Type B pancreatic cell (in vitro differentiated cells): ENCODE measurements around the gene CNGA1. TPM values are rescaled to one million over a fixed set of nuclear protein-coding genes. Genes with fewer than 3 reads are reported as not detected.

Source experiments
- DNase-seq: peaks from one replicate; pipeline ENCODE4 v3.0.0; 2021; ENCODE audit warnings: mixed read lengths; ENCODE audit not compliant: unreplicated experiment; ENCODE audit errors: extremely low spot score
- H3K27ac Mint-ChIP-seq: 2 replicates; pipeline ENCODE4 v1.8.0; 2021; ENCODE audit warnings: mild to moderate bottlenecking, mixed read lengths
- H3K27me3 Mint-ChIP-seq: 2 replicates; pipeline ENCODE4 v1.8.0; 2021; ENCODE audit warnings: mixed read lengths
- H3K36me3 Mint-ChIP-seq: 2 replicates; pipeline ENCODE4 v1.8.0; 2021; ENCODE audit warnings: mixed read lengths
- H3K4me1 Mint-ChIP-seq: one replicate; pipeline ENCODE4 v1.8.0; 2021; ENCODE audit warnings: mixed read lengths; ENCODE audit not compliant: unreplicated experiment
- H3K4me3 Mint-ChIP-seq: 2 replicates; pipeline ENCODE4 v1.8.0; 2021; ENCODE audit warnings: mild to moderate bottlenecking, mixed read lengths
- H3K9me3 Mint-ChIP-seq: 2 replicates; pipeline ENCODE4 v1.8.0; 2021; ENCODE audit warnings: mixed read lengths
- total RNA-seq: library from RNA; stranded (reverse); gene quantifications from 2 replicates; pipeline ENCODE4 v1.2.1, GENCODE V29; 2021; ENCODE audit warnings: low replicate concordance
- TF ChIP-seq, protein P1 (sequence below): fragments of 200-600 bp; sonication (generic); conservative IDR thresholded peaks from 2 replicates; pipeline ENCODE4 v1.5.0; 2021; ENCODE audit warnings: antibody characterized with exemption, mild to moderate bottlenecking

CNGA1 gene
- total RNA-seq, 1 donor from 2014 or later = 1.0 TPM

DNA sequence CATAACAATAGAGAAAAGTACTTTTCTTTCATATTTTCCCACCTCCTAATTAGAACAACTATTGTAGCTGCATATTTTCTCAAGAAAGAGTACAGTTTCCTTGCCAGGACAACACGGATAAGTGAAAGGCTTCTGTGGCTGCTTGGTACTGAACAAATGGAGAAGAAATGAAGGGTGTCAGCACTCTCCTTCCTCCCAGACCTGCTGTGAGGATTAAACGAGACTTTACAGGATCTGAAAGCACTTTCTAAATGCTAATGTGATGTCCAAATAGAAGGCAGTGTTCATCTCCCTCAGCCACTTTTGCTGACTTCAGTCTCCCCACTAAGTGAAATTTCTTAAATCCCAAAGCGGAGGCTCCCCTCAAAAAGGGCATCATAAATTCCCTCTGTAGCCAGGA, 14.0 kb upstream of the CNGA1 start:
- Mint-ChIP-seq H3K9me3 (no peaks in the 10 kb centered on the region), H3K4me3 (no peak overlapping the region), H3K27me3 (no peaks in the 10 kb centered on the region), H3K27ac (no peak overlapping the region), H3K36me3 (peaks cover 24% of the 10 kb centered on the region), H3K4me1 (no peaks in the 10 kb centered on the region)
- TF ChIP-seq, protein P1, sequence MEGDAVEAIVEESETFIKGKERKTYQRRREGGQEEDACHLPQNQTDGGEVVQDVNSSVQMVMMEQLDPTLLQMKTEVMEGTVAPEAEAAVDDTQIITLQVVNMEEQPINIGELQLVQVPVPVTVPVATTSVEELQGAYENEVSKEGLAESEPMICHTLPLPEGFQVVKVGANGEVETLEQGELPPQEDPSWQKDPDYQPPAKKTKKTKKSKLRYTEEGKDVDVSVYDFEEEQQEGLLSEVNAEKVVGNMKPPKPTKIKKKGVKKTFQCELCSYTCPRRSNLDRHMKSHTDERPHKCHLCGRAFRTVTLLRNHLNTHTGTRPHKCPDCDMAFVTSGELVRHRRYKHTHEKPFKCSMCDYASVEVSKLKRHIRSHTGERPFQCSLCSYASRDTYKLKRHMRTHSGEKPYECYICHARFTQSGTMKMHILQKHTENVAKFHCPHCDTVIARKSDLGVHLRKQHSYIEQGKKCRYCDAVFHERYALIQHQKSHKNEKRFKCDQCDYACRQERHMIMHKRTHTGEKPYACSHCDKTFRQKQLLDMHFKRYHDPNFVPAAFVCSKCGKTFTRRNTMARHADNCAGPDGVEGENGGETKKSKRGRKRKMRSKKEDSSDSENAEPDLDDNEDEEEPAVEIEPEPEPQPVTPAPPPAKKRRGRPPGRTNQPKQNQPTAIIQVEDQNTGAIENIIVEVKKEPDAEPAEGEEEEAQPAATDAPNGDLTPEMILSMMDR = no peak
- no peak for DNase-seq

DNA sequence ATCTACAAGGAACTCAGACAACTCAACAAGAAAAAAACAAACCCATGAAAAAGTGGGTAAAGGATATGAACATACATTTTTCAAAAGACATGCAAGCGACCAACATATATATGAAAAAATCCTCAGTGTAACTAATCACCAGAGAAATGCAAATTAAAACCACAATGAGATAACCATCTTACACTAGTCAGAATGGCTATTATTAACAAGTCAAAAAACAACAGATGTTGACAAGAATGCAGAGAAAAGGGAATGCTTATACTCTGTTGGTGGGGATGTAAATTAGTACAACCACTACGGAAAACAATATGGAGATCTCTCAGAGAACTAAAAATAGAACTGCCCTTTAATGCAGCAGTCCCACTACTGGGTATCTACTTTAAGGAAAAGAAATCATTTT, 12.2 kb upstream of the CNGA1 start:
- no peak for DNase-seq
- Mint-ChIP-seq H3K4me1 (peaks cover 4% of the 10 kb centered on the region), H3K9me3 (no peaks in the 10 kb centered on the region), H3K36me3 (peaks cover 21% of the 10 kb centered on the region), H3K4me3 (no peak overlapping the region), H3K27ac (no peak overlapping the region), H3K27me3 (no peaks in the 10 kb centered on the region)
- TF ChIP-seq, protein P1 = no peak

- no peak for DNase-seq
- TF ChIP-seq, protein P1 = no peak
- Mint-ChIP-seq H3K4me3 (no peak overlapping the region), H3K36me3 (peaks cover 19% of the 10 kb centered on the region), H3K27ac (no peak overlapping the region), H3K27me3 (no peaks in the 10 kb centered on the region), H3K4me1 (peaks cover 4% of the 10 kb centered on the region), H3K9me3 (no peaks in the 10 kb centered on the region)
These were observed 11.2 kb upstream of the CNGA1 start for GRCh38 chr4:48027653-48028052.

DNA sequence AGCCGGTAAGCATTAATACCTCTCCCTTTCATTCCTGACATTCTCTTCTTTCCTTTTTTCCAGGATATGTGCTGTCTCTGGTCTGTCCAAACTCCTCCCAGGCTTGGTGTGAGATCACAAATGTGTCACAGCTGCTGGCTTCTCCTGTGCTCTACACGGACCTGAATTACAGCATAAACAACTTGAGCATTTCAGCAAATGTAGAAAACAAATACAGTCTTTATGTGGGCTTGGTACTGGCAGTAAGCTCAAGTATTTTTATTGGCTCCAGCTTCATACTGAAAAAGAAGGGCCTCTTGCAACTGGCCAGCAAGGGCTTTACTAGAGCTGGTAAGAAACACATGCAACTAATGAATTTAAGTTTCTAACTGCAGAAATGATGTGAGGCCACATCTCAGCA, 8.5 kb upstream of the CNGA1 start:
- Mint-ChIP-seq H3K27ac (no peak overlapping the region), H3K36me3 (peaks cover 19% of the 10 kb centered on the region), H3K4me3 (no peak overlapping the region), H3K4me1 (peaks cover 10% of the 10 kb centered on the region), H3K9me3 (no peaks in the 10 kb centered on the region), H3K27me3 (no peaks in the 10 kb centered on the region)
- TF ChIP-seq, protein P1 = no peak
- no peak for DNase-seq

DNA sequence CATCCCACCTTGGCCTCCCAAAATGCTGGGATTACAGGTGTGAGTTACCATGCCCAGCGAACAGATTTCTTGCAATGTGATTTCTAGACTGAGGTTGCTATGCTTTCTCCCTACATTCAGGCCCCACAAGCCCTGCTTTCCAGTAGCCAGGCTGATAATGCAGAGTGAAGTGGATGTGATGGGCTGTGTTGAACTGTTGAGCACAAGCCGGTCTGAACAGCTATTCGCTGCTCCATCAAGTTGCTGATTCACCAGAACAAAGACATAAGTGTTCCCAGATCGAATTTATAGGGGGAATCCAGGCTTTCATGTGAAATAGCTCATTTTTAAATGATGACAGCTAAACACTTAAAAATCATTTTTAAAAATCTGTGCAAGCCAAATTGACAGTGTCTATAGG, 8.0 kb upstream of the CNGA1 start:
- Mint-ChIP-seq H3K36me3 (peaks cover 19% of the 10 kb centered on the region), H3K27ac (no peak overlapping the region), H3K27me3 (no peaks in the 10 kb centered on the region), H3K4me1 (peaks cover 10% of the 10 kb centered on the region), H3K9me3 (no peaks in the 10 kb centered on the region), H3K4me3 (no peak overlapping the region)
- TF ChIP-seq, protein P1 = no peak
- DNase-seq = no peak

DNA sequence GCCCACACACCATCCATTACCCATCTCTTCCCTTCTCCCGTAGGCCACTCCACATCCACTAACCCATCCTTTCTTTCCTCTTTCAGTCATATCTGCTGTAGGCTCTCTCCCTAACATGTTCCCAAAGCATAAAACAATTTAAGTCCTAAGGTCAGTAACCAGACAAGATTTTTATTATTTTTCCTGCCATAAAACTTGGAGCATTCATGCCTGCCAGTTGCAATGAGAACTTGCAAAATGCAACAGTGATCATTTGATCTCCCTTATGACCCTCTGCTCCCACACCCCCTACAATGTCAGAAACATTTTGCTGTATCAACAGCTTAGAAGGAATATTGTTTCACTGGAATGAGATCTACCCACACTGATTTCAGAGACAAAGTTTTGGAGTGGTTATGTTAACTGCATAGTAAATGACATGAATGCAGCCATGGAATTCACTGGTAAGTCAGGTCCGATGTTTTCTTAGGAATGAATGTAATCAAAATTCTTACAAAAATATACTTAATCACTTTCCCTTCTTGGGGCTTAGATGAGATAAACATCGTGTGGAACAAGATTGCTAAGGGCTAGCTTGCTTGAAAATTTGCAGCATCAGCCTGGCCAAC, 5.8 kb upstream of the CNGA1 start:
- H3K9me3 Mint-ChIP-seq = no peaks in the 10 kb centered on the region
- H3K27me3 Mint-ChIP-seq = peaks cover 12% of the 10 kb centered on the region
- H3K4me1 Mint-ChIP-seq = peaks cover 10% of the 10 kb centered on the region
- DNase-seq = no peak
- H3K4me3 Mint-ChIP-seq = no peak overlapping the region
- TF ChIP-seq, protein P1 = no peak
- peak overlapping the region; percentile 6 for H3K27ac Mint-ChIP-seq
- peaks cover 6% of the 10 kb centered on the region for H3K36me3 Mint-ChIP-seq
